MCF 10A (cell line): Measurements from ENCODE around the gene ECM2. TPM values are rescaled to one million over a fixed set of nuclear protein-coding genes. Genes with fewer than 3 reads are reported as not detected.

ENCODE experiments used
- BruUV-seq: library from RNA; stranded (reverse); fragments of 400-500 nt; replicated peaks from 2 replicates; lab custom pipeline; 2021; lab: Mats Ljungman, UMichigan
- CTCF ChIA-PET: fragments of 300-600 bp; sonication (Branson Sonifier 250); formaldehyde crosslinking; extraction: SDS; loops from one replicate; lab custom pipeline; 2021; ENCODE audit warnings: antibody characterized with exemption, inconsistent platforms; lab: Yijun Ruan, JAX
- POLR2A ChIA-PET: fragments of 300-600, 350-650 bp; sonication (Branson Sonifier 250); formaldehyde crosslinking; extraction: SDS; loops from one replicate; lab custom pipeline; 2020; ENCODE audit warnings: antibody characterized with exemption, inconsistent platforms; lab: Yijun Ruan, JAX
- DNase-seq: peaks from one replicate; pipeline ENCODE4 v3.0.0-alpha.2; 2018; ENCODE audit not compliant: unreplicated experiment
- H3K27ac Mint-ChIP-seq: one replicate; pipeline ENCODE4 v1.8.0; 2022; ENCODE audit warnings: mild to moderate bottlenecking, low read depth, mixed read lengths; ENCODE audit not compliant: unreplicated experiment
- H3K27me3 Mint-ChIP-seq: one replicate; pipeline ENCODE4 v1.8.0; 2022; ENCODE audit warnings: mixed read lengths; ENCODE audit not compliant: insufficient read depth, unreplicated experiment
- H3K36me3 Mint-ChIP-seq: one replicate; pipeline ENCODE4 v1.8.0; 2022; ENCODE audit warnings: mild to moderate bottlenecking, moderate library complexity, mixed read lengths; ENCODE audit not compliant: insufficient read depth, unreplicated experiment
- H3K4me1 Mint-ChIP-seq: one replicate; pipeline ENCODE4 v1.8.0; 2022; ENCODE audit warnings: mixed read lengths; ENCODE audit not compliant: insufficient read depth, unreplicated experiment
- H3K4me3 Mint-ChIP-seq: one replicate; pipeline ENCODE4 v1.8.0; 2022; ENCODE audit warnings: mild to moderate bottlenecking, moderate library complexity, mixed read lengths; ENCODE audit not compliant: unreplicated experiment
- H3K9me3 Mint-ChIP-seq: one replicate; pipeline ENCODE4 v1.8.0; 2022; ENCODE audit warnings: mixed read lengths; ENCODE audit not compliant: unreplicated experiment
- intact Hi-C: fragments of 100-400 bp; cut with micrococcal nuclease; formaldehyde crosslinking; loops from 2 replicates; pipeline ENCODE4 v1.14.1; 2022
- total RNA-seq: library from RNA; stranded (reverse); gene quantifications from 2 replicates; pipeline ENCODE4 v1.2.3, GENCODE V29; 2022
- TF ChIP-seq, protein P1 (sequence below): fragments of 200-600 bp; IDR thresholded peaks from one replicate; pipeline ENCODE4 v1.8.0; 2022; ENCODE audit warnings: antibody characterized with exemption, mild to moderate bottlenecking; ENCODE audit not compliant: unreplicated experiment

Gene ECM2
- total RNA-seq, 1 experiment from 2014 or later: 13.5 TPM

DNA sequence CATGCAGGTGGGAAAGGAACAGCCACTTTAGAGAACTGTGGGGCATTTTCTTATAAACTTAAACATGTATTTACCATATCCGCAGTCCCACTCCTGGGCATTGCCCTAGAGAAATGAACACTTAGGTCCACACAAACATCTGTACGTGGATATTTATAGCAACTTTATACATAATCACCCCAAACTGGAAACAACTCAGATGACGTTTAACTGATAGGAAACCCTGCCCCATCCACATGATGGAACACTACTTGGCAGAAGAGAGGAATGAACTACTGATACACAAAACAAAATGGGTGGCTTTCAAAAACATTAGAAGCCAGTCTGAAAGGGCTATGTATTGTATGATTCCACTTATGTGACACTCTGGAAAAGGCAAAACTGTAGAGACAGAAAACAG, 22.4 kb downstream of the ECM2 start:
- CTCF ChIA-PET: interaction anchor here (0.6 to 1.2 kb wide), 3 partner anchors 10 to 171 kb away, joined by 3 read pairs; no protein-coding TSS in a partner anchor
- Mint-ChIP-seq H3K36me3 (no peaks in the 10 kb centered on the region), H3K9me3 (no peaks in the 10 kb centered on the region), H3K27me3 (no peaks in the 10 kb centered on the region), H3K4me1 (no peaks in the 10 kb centered on the region), H3K4me3 (no peak overlapping the region), H3K27ac (no peak overlapping the region)
- DNase-seq: no peak
- no TSS peak for BruUV-seq
- intact Hi-C loops: no loop called here
- TF ChIP-seq, protein P1, sequence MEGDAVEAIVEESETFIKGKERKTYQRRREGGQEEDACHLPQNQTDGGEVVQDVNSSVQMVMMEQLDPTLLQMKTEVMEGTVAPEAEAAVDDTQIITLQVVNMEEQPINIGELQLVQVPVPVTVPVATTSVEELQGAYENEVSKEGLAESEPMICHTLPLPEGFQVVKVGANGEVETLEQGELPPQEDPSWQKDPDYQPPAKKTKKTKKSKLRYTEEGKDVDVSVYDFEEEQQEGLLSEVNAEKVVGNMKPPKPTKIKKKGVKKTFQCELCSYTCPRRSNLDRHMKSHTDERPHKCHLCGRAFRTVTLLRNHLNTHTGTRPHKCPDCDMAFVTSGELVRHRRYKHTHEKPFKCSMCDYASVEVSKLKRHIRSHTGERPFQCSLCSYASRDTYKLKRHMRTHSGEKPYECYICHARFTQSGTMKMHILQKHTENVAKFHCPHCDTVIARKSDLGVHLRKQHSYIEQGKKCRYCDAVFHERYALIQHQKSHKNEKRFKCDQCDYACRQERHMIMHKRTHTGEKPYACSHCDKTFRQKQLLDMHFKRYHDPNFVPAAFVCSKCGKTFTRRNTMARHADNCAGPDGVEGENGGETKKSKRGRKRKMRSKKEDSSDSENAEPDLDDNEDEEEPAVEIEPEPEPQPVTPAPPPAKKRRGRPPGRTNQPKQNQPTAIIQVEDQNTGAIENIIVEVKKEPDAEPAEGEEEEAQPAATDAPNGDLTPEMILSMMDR: no peak
- POLR2A ChIA-PET: interaction anchor here (1.1 to 1.5 kb wide), 3 partner anchors 10 to 96 kb away, joined by 3 read pairs; no protein-coding TSS in a partner anchor

DNA sequence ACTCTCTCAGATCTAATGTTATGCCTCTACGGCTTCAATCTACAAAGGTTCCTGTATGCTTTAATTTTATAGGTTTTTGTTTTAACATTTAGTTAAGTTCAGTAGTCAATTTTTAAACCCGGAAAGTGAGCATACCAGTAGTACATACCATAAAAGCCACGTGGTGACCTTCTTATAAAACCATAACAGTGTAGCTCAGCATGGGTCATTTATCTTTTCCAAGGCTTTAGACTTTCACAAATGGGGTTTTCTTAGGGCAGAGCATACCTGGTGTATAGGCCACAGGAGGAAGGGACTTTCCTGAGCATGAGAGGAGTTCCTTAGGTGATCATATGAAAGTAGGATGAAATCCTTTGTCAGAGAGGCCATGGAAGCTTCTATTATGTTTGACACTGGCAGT, 23.2 kb downstream of the ECM2 start:
- no peak overlapping the region for H3K27ac Mint-ChIP-seq
- intact Hi-C loops: no loop called here
- no peaks in the 10 kb centered on the region for H3K9me3 Mint-ChIP-seq
- no TSS peak for BruUV-seq
- peaks cover 5% of the 10 kb centered on the region for H3K4me1 Mint-ChIP-seq
- CTCF ChIA-PET: interaction anchor here (0.6 to 1.2 kb wide), 3 partner anchors 9 to 170 kb away, joined by 3 read pairs; no protein-coding TSS in a partner anchor
- H3K27me3 Mint-ChIP-seq: no peaks in the 10 kb centered on the region
- POLR2A ChIA-PET: interaction anchor here (0.8 to 1.5 kb wide), 3 partner anchors 9 to 97 kb away, joined by 3 read pairs; no protein-coding TSS in a partner anchor
- TF ChIP-seq, protein P1: no peak
- no peak overlapping the region for H3K4me3 Mint-ChIP-seq
- H3K36me3 Mint-ChIP-seq: no peaks in the 10 kb centered on the region
- DNase-seq: no peak

- CTCF ChIA-PET: interaction anchor here (0.6 to 2.2 kb wide), 2 partner anchors 8 to 91 kb away, joined by 3 to 5 read pairs; no protein-coding TSS in a partner anchor
- no peak overlapping the region for H3K4me3 Mint-ChIP-seq
- POLR2A ChIA-PET: no interaction called here
- peaks cover 6% of the 10 kb centered on the region for H3K36me3 Mint-ChIP-seq
- no peaks in the 10 kb centered on the region for H3K27me3 Mint-ChIP-seq
- DNase-seq: no peak
- intact Hi-C loops: no loop called here
- TF ChIP-seq, protein P1: no peak
- H3K9me3 Mint-ChIP-seq: no peaks in the 10 kb centered on the region
- peaks cover 20% of the 10 kb centered on the region for H3K4me1 Mint-ChIP-seq
- no peak overlapping the region for H3K27ac Mint-ChIP-seq
- no TSS peak for BruUV-seq
Measured at GRCh38 chr9:92510747-92511146, 25.0 kb downstream of the ECM2 start.

DNA sequence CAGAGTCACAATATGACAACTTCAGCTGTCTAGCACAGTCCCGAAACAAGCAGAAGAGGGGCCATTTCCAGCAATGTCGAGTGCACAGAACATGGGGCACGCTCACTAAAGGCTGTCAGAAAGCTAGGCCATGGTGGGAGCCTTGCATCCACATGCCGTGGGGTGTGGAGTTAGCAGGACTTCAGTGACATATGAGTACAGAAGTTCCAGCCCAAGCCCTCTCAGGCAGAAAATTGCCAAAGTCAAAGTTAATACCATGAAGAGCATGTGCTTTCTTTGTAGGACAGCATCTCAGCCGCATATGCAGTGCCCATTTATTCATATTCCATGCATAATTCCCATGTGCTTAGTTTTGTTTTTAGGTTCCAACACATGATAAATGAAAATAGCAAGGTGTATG, 26.7 kb downstream of the ECM2 start:
- ChIA-PET CTCF (interaction anchor here (2.2 kb wide), 1 partner anchor 10 kb away, joined by 5 read pairs; no protein-coding TSS in a partner anchor), POLR2A (interaction anchor here (0.7 to 1.4 kb wide), 3 partner anchors 10 to 215 kb away, joined by 3 read pairs; partner anchors contain the start of gene ECM2)
- H3K4me1 Mint-ChIP-seq: peaks cover 20% of the 10 kb centered on the region
- TF ChIP-seq, protein P1: no peak
- no peaks in the 10 kb centered on the region for H3K9me3 Mint-ChIP-seq
- no peak overlapping the region for H3K4me3 Mint-ChIP-seq
- DNase-seq: no peak
- H3K27ac Mint-ChIP-seq: no peak overlapping the region
- no peaks in the 10 kb centered on the region for H3K27me3 Mint-ChIP-seq
- peaks cover 6% of the 10 kb centered on the region for H3K36me3 Mint-ChIP-seq
- BruUV-seq: no TSS peak
- intact Hi-C loops: loop anchor here (5.0 to 10.0 kb wide), 4 partner anchors 98 to 286 kb away; partner anchors contain the start of genes CENPP and NOL8
